GM23248 (cell line): Measurements from ENCODE around the gene DNMT3L.

Experiments
- EZH2 ChIP-seq: fragments of 200-600 bp; sonication (generic); IDR thresholded peaks from 2 replicates; pipeline ENCODE4 v1.6.1; 2018; ENCODE audit warnings: antibody characterized with exemption, mild to moderate bottlenecking; ENCODE audit not compliant: insufficient read depth, poor library complexity, severe bottlenecking
- EZH2phosphoT487 ChIP-seq: fragments of 200-600 bp; sonication (generic); IDR thresholded peaks from 2 replicates; pipeline ENCODE4 v1.6.1; 2018; ENCODE audit warnings: antibody characterized with exemption, moderate library complexity, mild to moderate bottlenecking, low read depth; ENCODE audit not compliant: insufficient read depth

DNA sequence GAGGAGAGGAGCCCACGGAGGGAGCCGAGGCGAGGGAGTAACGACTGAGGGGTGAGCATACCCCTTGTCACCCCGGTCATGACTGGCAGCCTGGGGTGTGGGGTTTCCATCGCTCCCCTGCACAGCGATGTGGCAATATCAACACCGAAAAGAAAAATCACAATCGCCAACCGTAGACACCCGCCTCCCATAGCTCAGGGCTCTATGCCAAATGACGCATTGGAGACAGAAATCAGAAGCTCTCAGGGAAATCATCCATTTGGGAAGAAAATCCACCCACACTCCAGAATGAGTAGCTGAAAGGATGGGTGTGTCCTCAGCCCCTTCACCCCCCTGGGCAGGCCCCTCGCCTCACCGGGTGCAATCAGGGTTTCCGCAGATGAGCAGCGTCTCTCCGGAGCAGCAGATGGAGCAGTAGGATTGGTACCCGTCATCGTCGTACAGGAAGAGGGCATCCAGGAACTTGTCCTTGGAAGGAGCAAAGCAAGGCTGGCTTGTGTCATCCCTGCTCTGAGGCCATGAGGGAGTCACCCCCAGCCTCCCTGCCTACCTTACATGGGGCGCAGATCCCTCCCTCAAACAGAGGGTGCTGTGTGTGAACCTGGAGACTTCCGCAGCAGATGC lies 2.5 kb downstream of the DNMT3L start:
- TF ChIP-seq EZH2 (no peak), EZH2phosphoT487 (no peak)
